ENCODE data around the gene ATXN7L1.

- TF ChIP-seq POLR2A (IDR thresholded peaks at IDR 0.05) (no peak), CTCF (IDR thresholded peaks at IDR 0.05) (no peak)
Measured at GRCh38 chr7:105810556-105810955, 65.8 kb downstream of the ATXN7L1 start.

All from Peyer's patch (tissue), 4 donors.